Measurements from ENCODE around the gene REPIN1. TPM values are rescaled to one million over a fixed set of nuclear protein-coding genes. Genes with fewer than 3 reads are reported as not detected.
A peak's percentile ranks its signal among the peaks of the same experiment; 100 is the strongest.

The REPIN1 gene
- total and polyA plus RNA-seq, 2 donors (not counting 1 experiment from before 2014, with no cell fraction given) = 165 to 190 TPM

DNA sequence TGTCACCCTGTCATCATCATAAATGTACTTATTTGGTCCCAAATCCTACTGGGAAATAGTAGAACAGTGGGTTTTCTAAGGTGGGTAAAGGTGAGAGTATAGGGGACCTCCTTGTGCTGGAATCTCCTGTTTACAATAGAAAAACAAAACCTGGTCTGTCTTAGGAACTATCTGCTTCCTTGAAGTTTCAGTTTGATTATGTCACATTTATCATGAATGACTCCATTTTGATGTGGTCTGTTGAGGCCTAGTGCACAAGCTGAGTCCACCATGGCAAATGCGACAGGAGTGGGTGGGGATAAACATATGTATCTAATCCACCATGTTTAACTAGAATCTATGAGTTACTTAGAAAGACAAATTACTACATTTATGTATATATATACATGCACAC, 13.0 kb upstream of the REPIN1 start:
- H3K27me3 ChIP-seq (replicated peaks in 1 of 4; ENCODE audit: control extremely low read depth in 1 of 4, control insufficient read depth in 3 of 4, insufficient read depth in 4 of 4, low read length in 3 of 4) = no peaks in the 10 kb centered on the region
- ChIA-PET POLR2A (no interaction called here), CTCF (interaction anchor here (0.7 to 4.9 kb wide), 26 partner anchors 9 to 399 kb away, joined by 3 to 71 read pairs (median 5); partner anchors contain the start of genes ACTR3C, LRRC61 and REPIN1)
- H3K27me3 Mint-ChIP-seq = no peaks in the 10 kb centered on the region
- no peak for ATAC-seq (ENCODE audit: low read depth)
- H3K9me3 Mint-ChIP-seq (ENCODE audit: insufficient read depth) = no peaks in the 10 kb centered on the region
- no CpG with 5 or more reads among the region's 1 CpG for WGBS (ENCODE audit: insufficient coverage)
- no peak overlapping the region for H3K27ac Mint-ChIP-seq
- H3K9ac ChIP-seq (ENCODE audit: low read length) = no peak overlapping the region
- no peak overlapping the region for H3K4me3 ChIP-seq (ENCODE audit: control extremely low read depth in 1 of 5, extremely low read depth in 1 of 5, insufficient read depth in 1 of 5, low read depth in 2 of 5, low read length in 4 of 5)
- intact Hi-C loops (cut with micrococcal nuclease) = loop anchor here (1.0 to 5.0 kb wide), 3 partner anchors 24 to 66 kb away; partner anchors contain the start of genes ACTR3C, LRRC61 and ZNF775
- H4K20me1 ChIP-seq (ENCODE audit: control insufficient read depth, insufficient read depth, low read length, poor library complexity, severe bottlenecking) = no peaks in the 10 kb centered on the region
- no peak overlapping the region for H3K4me2 ChIP-seq (replicated peaks; ENCODE audit: low read depth, low read length, poor library complexity, severe bottlenecking)
- no peaks in the 10 kb centered on the region for H3K79me2 ChIP-seq (ENCODE audit: control insufficient read depth, insufficient read depth, low read length)
- peaks cover 11 to 19% of the 10 kb centered on the region in 2 donors for H3K4me1 ChIP-seq (ENCODE audit: control insufficient read depth in 2 of 2, insufficient read depth in 2 of 2, low read length in 2 of 2)
- TF ChIP-seq EZH2 (IDR thresholded peaks at IDR 0.05; ENCODE audit: borderline replicate concordance, insufficient read depth, low read depth, low read length, poor library complexity, severe bottlenecking) (no peak), CTCF (IDR thresholded peaks at IDR 0.05) (no peak)
- no peak for DNase-seq
- H3K4me3 Mint-ChIP-seq = no peak overlapping the region
- H3K36me3 ChIP-seq (replicated peaks in 1 of 2; ENCODE audit: control extremely low read depth in 1 of 2, control insufficient read depth in 1 of 2, extremely low read depth in 1 of 2, insufficient read depth in 2 of 2, low read length in 1 of 2) = no peaks in the 10 kb centered on the region
- H3K9me3 ChIP-seq (ENCODE audit: control extremely low read depth in 1 of 3, control insufficient read depth in 2 of 3, insufficient read depth in 1 of 3, low read length in 2 of 3) = no peaks in the 10 kb centered on the region
- no peak overlapping the region for H3K27ac ChIP-seq (ENCODE audit: low read length in 2 of 2)
- H2AFZ ChIP-seq (ENCODE audit: insufficient read depth, low read depth, low read length, poor library complexity, severe bottlenecking) = peak overlapping the region; percentile 2
- peaks cover 21% of the 10 kb centered on the region for H3K4me1 Mint-ChIP-seq

- no peaks in the 10 kb centered on the region for H3K79me2 ChIP-seq (ENCODE audit: control insufficient read depth, insufficient read depth, low read length)
- H3K4me2 ChIP-seq (replicated peaks; ENCODE audit: low read depth, low read length, poor library complexity, severe bottlenecking) = no peak overlapping the region
- no peaks in the 10 kb centered on the region for H4K20me1 ChIP-seq (ENCODE audit: control insufficient read depth, insufficient read depth, low read length, poor library complexity, severe bottlenecking)
- peak; percentile 75 for DNase-seq
- no CpG with 5 or more reads among the region's 6 CpGs for WGBS (ENCODE audit: insufficient coverage)
- no peaks in the 10 kb centered on the region for H3K36me3 ChIP-seq (replicated peaks in 1 of 2; ENCODE audit: control extremely low read depth in 1 of 2, control insufficient read depth in 1 of 2, extremely low read depth in 1 of 2, insufficient read depth in 2 of 2, low read length in 1 of 2)
- H2AFZ ChIP-seq (ENCODE audit: insufficient read depth, low read depth, low read length, poor library complexity, severe bottlenecking) = no peak overlapping the region
- no peak overlapping the region for H3K9ac ChIP-seq (ENCODE audit: low read length)
- peak; percentile 56 for ATAC-seq (ENCODE audit: low read depth)
- no peak overlapping the region for H3K27ac ChIP-seq (ENCODE audit: low read length in 2 of 2)
- H3K4me1 ChIP-seq (ENCODE audit: control insufficient read depth in 2 of 2, insufficient read depth in 2 of 2, low read length in 2 of 2) = peaks cover 11 to 19% of the 10 kb centered on the region in 2 donors
- POLR2A ChIA-PET = interaction anchor here (0.6 to 1.3 kb wide), 2 partner anchors 10 to 12 kb away, joined by 3 to 4 read pairs; partner anchors contain the start of gene REPIN1
- TF ChIP-seq EZH2 (IDR thresholded peaks at IDR 0.05; ENCODE audit: borderline replicate concordance, insufficient read depth, low read depth, low read length, poor library complexity, severe bottlenecking) = no peak
- peak; percentile 89 for TF ChIP-seq CTCF (IDR thresholded peaks at IDR 0.05)
- H3K27me3 Mint-ChIP-seq = no peaks in the 10 kb centered on the region
- no peaks in the 10 kb centered on the region for H3K9me3 ChIP-seq (ENCODE audit: control extremely low read depth in 1 of 3, control insufficient read depth in 2 of 3, insufficient read depth in 1 of 3, low read length in 2 of 3)
- no peak overlapping the region for H3K4me3 Mint-ChIP-seq
- H3K27ac Mint-ChIP-seq = no peak overlapping the region
- intact Hi-C loops (cut with micrococcal nuclease) = loop anchor here (1.0 to 5.0 kb wide), 3 partner anchors 23 to 65 kb away; partner anchors contain the start of genes ACTR3C, LRRC61 and ZNF775
- H3K9me3 Mint-ChIP-seq (ENCODE audit: insufficient read depth) = no peaks in the 10 kb centered on the region
- no peak overlapping the region for H3K4me3 ChIP-seq (ENCODE audit: control extremely low read depth in 1 of 5, extremely low read depth in 1 of 5, insufficient read depth in 1 of 5, low read depth in 2 of 5, low read length in 4 of 5)
- H3K4me1 Mint-ChIP-seq = peaks cover 21% of the 10 kb centered on the region
- CTCF ChIA-PET = interaction anchor here (0.9 to 4.9 kb wide), 18 partner anchors 10 to 91 kb away, joined by 3 to 71 read pairs (median 6); partner anchors contain the start of gene REPIN1
- no peaks in the 10 kb centered on the region for H3K27me3 ChIP-seq (replicated peaks in 1 of 4; ENCODE audit: control extremely low read depth in 1 of 4, control insufficient read depth in 3 of 4, insufficient read depth in 4 of 4, low read length in 3 of 4)
Observed at GRCh38 chr7:150356265-150356897, 12.2 kb upstream of the REPIN1 start.
